Adrenal gland (tissue), 12 donors: ENCODE data around the gene EPHB1. TPM values are rescaled to one million over a fixed set of nuclear protein-coding genes. Genes with fewer than 3 reads are reported as not detected.
"Not testable (repeated sequence)": the region's sequence is repeated elsewhere in the genome, so short reads cannot be mapped to it uniquely, and the experiment has no call there.

Experiments
- DNase-seq, 7 donors: peaks; one replicate each; pipeline ENCODE4 v3.0.0-alpha.2; 2019 to 2020
- H3K27ac ChIP-seq, 5 donors: fragments of 200-600 bp; sonication (generic) in 4 of 5; 1 replicate in 3 of 5; 2 replicates in 2 of 5; pipeline versions ENCODE4 v1.5.1 to v1.8.0; 2016 to 2020; ENCODE audit warnings: mild to moderate bottlenecking in 1 of 5
- H3K27me3 ChIP-seq: fragments of 200-600 bp; 2 replicates; pipeline ENCODE4 v1.8.0; 2021
- H3K36me3 ChIP-seq, 2 donors: fragments of 200-600 bp; replicated peaks in 1 of 2; 1 replicate in 1 of 2; 2 replicates in 1 of 2; pipeline versions ENCODE4 v1.5.1 to v1.8.0; 2018 to 2022
- H3K4me1 ChIP-seq, 2 donors: fragments of 200-600 bp; replicated peaks in 1 of 2; 1 replicate in 1 of 2; 2 replicates in 1 of 2; pipeline versions ENCODE4 v1.5.1 to v1.8.0; 2018 to 2021
- H3K4me3 ChIP-seq, 4 donors: fragments of 200-600 bp; sonication (generic) in 3 of 4; one replicate each; pipeline ENCODE4 v1.5.1; 2016 to 2018
- H3K9me3 ChIP-seq, 3 donors: fragments of 200-600 bp; sonication (generic) in 1 of 3; replicated peaks in 1 of 3; 1 replicate in 2 of 3; 2 replicates in 1 of 3; pipeline versions ENCODE4 v1.5.1 to v1.8.0; 2016 to 2021
- CTCF ChIP-seq, 6 experiments: fragments of 450-650 bp in 4 of 6; fragments of 200-600 bp in 2 of 6; sonication (generic) in 1 of 6; IDR thresholded peaks; 1 replicate in 5 of 6; 2 replicates in 1 of 6; pipeline versions ENCODE4 v1.5.1 to v1.8.0; 2016 to 2021; ENCODE audit warnings: antibody characterized with exemption in 6 of 6, mild to moderate bottlenecking in 2 of 6, moderate library complexity in 1 of 6
- POLR2A ChIP-seq, 2 donors: fragments of 450-650 bp; IDR thresholded peaks; one replicate each; pipeline ENCODE4 v1.6.1; 2017; ENCODE audit warnings: antibody characterized with exemption in 2 of 2, mild to moderate bottlenecking in 2 of 2, moderate library complexity in 1 of 2
- WGBS, 4 donors: extraction: QIAGEN DNeasy Blood & Tissue Kit in 2 of 4; methylation state at CpG; one replicate each; pipeline versions ENCODE4 v1.1.5 to v1.1.7; 2013 to 2017; 5-methylcytosine and 5-hydroxymethylcytosine counted together
- intact Hi-C, 2 donors: fragments of 100-400 bp; cut with DNase I; formaldehyde crosslinking; loops; one replicate each; pipeline versions ENCODE4 v1.14.1 to v1.15.0; 2022 to 2023
- polyA plus RNA-seq, 3 donors: library from polyadenylated mRNA; stranded (reverse); fragments of 200-250 nt in 2 of 3; fragments of 350-450 nt in 1 of 3; fragmentation: Illumina TruSeq in 1 of 3; extraction: RNeasy Lipid Tissue Mini Kit (QIAGEN cat#74804) in 1 of 3; gene quantifications; one replicate each; pipeline ENCODE4 v1.2.3, GENCODE V29; 2013 to 2014
- total RNA-seq, 9 donors: library from RNA; depleted of rRNA in 4 of 9; stranded (reverse); fragments of >200 nt in 4 of 9; fragments of 120-200 nt in 1 of 9; fragmentation: NEBNext Ultra II Directional in 1 of 9; extraction: Animal tissue kit (Norgen Biotek cat#: 25700) in 1 of 9; gene quantifications; one replicate each; pipeline versions ENCODE4 v1.1.0 to v1.2.4, GENCODE V29; 2013 to 2023
- donor health status: healthy with polysubstance abuse.
- donor health status: Bipolar disorder and iron deficiency.
- donor health status: DM: yes; HTN: yes; CAD: no.
- donor health status: DM: no; HTN: no; CAD: no.
- donor health status: DM: no; HTN: no; CAD: no.
- donor health status: DM: yes; HTN: yes; CAD: no.

EPHB1 gene
- total and polyA plus RNA-seq, 12 donors: 0.10 to 3.4 (median 0.98) TPM

GRCh38 chr3:135055449-135055848 lies 260.4 kb downstream of the EPHB1 start:
- H3K4me1 ChIP-seq: no peaks in the 10 kb centered on the region
- WGBS, 4 donors: 72 to 84% (median 78%) methylated on average over 2 to 5 of the region's 5 CpGs
- no peak for DNase-seq

GRCh38 chr3:135056084-135056730 lies 261.1 kb downstream of the EPHB1 start:
- no peaks in the 10 kb centered on the region for H3K27me3 ChIP-seq
- TF ChIP-seq POLR2A (IDR thresholded peaks at IDR 0.05) (no peak), CTCF (IDR thresholded peaks at IDR 0.05) (no peak)
- no peaks in the 10 kb centered on the region for H3K4me1 ChIP-seq
- H3K4me3 ChIP-seq: no peak overlapping the region
- no peak overlapping the region for H3K27ac ChIP-seq
- H3K9me3 ChIP-seq: no peaks in the 10 kb centered on the region
- WGBS, 4 donors: 79 to 86% (median 83%) methylated on average over 4 to 7 of the region's 7 CpGs
- no peaks in the 10 kb centered on the region for H3K36me3 ChIP-seq
- DNase-seq: no peak
- intact Hi-C loops: no loop called here

More at GRCh38 chr3:135055449-135055848, 260.4 kb downstream of the EPHB1 start:
- Histone ChIP-seq H3K27ac (no peak overlapping the region), H3K36me3 (no peaks in the 10 kb centered on the region), H3K27me3 (no peaks in the 10 kb centered on the region), H3K4me3 (no peak overlapping the region), H3K9me3 (no peaks in the 10 kb centered on the region)
- TF ChIP-seq POLR2A (IDR thresholded peaks at IDR 0.05) (no peak), CTCF (IDR thresholded peaks at IDR 0.05) (no peak)
- intact Hi-C loops: no loop called here

GRCh38 chr3:135056733-135057310 lies 261.8 kb downstream of the EPHB1 start:
- TF ChIP-seq CTCF (IDR thresholded peaks at IDR 0.05) (no peak), POLR2A (IDR thresholded peaks at IDR 0.05) (no peak)
- intact Hi-C loops: no loop called here
- 68 to 82% (median 78%) methylated on average over 3 to 6 of the region's 6 CpGs for WGBS, 4 donors
- Histone ChIP-seq H3K4me3 (no peak overlapping the region), H3K27ac (no peak overlapping the region), H3K36me3 (no peaks in the 10 kb centered on the region), H3K4me1 (no peaks in the 10 kb centered on the region), H3K27me3 (no peaks in the 10 kb centered on the region), H3K9me3 (no peaks in the 10 kb centered on the region)
- no peak for DNase-seq

GRCh38 chr3:135057996-135058395 lies 262.9 kb downstream of the EPHB1 start:
- no peak overlapping the region for H3K27ac ChIP-seq

GRCh38 chr3:135059580-135059979 lies 264.5 kb downstream of the EPHB1 start:
- Histone ChIP-seq H3K9me3 (peaks cover 0 to 5% (median 0%) of the 10 kb centered on the region in 3 donors), H3K36me3 (no peaks in the 10 kb centered on the region), H3K27me3 (no peaks in the 10 kb centered on the region), H3K4me1 (no peaks in the 10 kb centered on the region), H3K4me3 (no peak overlapping the region), H3K27ac (no peak overlapping the region)
- TF ChIP-seq POLR2A (IDR thresholded peaks at IDR 0.05) (no peak), CTCF (IDR thresholded peaks at IDR 0.05) (no peak)
- no peak for DNase-seq
- WGBS, 4 donors: 73 to 89% (median 85%) methylated on average over 6 of the region's 6 CpGs
- intact Hi-C loops: no loop called here

More at GRCh38 chr3:135057996-135058395, 262.9 kb downstream of the EPHB1 start:
- Histone ChIP-seq H3K9me3 (peaks cover 0 to 3% (median 0%) of the 10 kb centered on the region in 3 donors), H3K36me3 (no peaks in the 10 kb centered on the region), H3K27me3 (no peaks in the 10 kb centered on the region), H3K4me3 (no peak overlapping the region), H3K4me1 (no peaks in the 10 kb centered on the region)
- no peak for DNase-seq
- intact Hi-C loops: no loop called here
- WGBS, 4 donors: 76 to 89% (median 86%) methylated on average over 5 of the region's 5 CpGs
- TF ChIP-seq POLR2A (IDR thresholded peaks at IDR 0.05): no peak

GRCh38 chr3:135066844-135067727 lies 272.0 kb downstream of the EPHB1 start:
- H3K4me3 ChIP-seq, H3K9me3 ChIP-seq, H3K27ac ChIP-seq, DNase-seq, intact Hi-C loops, H3K4me1 ChIP-seq, H3K36me3 ChIP-seq, H3K27me3 ChIP-seq: not testable (repeated sequence)
- 73 to 81% (median 74%) methylated on average over 4 to 5 of the region's 5 CpGs for WGBS, 4 donors
